Measurements from ENCODE around the gene PDCD6IP. TPM values are rescaled to one million over a fixed set of nuclear protein-coding genes. Genes with fewer than 3 reads are reported as not detected.

Gene PDCD6IP
- polyA plus RNA-seq, 3 donors = 88.8 to 100 (median 90.2) TPM

- Histone ChIP-seq H3K79me2 (ENCODE audit: insufficient read depth, low read length) (peaks cover 100% of the 10 kb centered on the region), H3K27me3 (ENCODE audit: control insufficient read depth in 2 of 2, insufficient read depth in 2 of 2, low read length in 2 of 2) (no peaks in the 10 kb centered on the region), H3K4me1 (ENCODE audit: control insufficient read depth in 1 of 2, insufficient read depth in 2 of 2, low read length in 2 of 2) (peaks cover 32 to 34% of the 10 kb centered on the region in 2 donors), H3K27ac (ENCODE audit: low read depth in 1 of 2, low read length in 2 of 2) (peak overlapping the region in 1 of 2 donors; percentile 42), H4K20me1 (ENCODE audit: insufficient read depth, low read length) (peaks cover 96% of the 10 kb centered on the region), H3K36me3 (replicated peaks in 1 of 2; ENCODE audit: control insufficient read depth in 1 of 2, insufficient read depth in 2 of 2, low read length in 2 of 2) (peaks cover 15 to 35% of the 10 kb centered on the region in 2 donors), H3K4me3 (replicated peaks in 1 of 3; ENCODE audit: low read depth in 2 of 3, low read length in 3 of 3) (no peak overlapping the region), H3K9ac (ENCODE audit: insufficient read depth, low read length, poor library complexity, severe bottlenecking) (no peak overlapping the region), H3K4me2 (replicated peaks; ENCODE audit: extremely low read depth, low read length, poor library complexity, severe bottlenecking) (no peak overlapping the region), H2AFZ (ENCODE audit: insufficient read depth, low read depth, low read length, poor library complexity, severe bottlenecking) (no peak overlapping the region), H3K9me3 (replicated peaks in 1 of 2; ENCODE audit: control insufficient read depth in 1 of 2, insufficient read depth in 1 of 2, low read length in 2 of 2) (no peaks in the 10 kb centered on the region)
- Mint-ChIP-seq H3K27me3 (ENCODE audit: low read depth in 3 of 3) (no peaks in the 10 kb centered on the region), H3K9me3 (no peaks in the 10 kb centered on the region), H3K4me1 (peaks cover 64% of the 10 kb centered on the region), H3K36me3 (peaks cover 27 to 39% of the 10 kb centered on the region in 2 donors), H3K4me3 (no peak overlapping the region), H3K27ac (peak overlapping the region in 4 of 7 donors; percentile 19 to 73 (median 66))
- intact Hi-C loops (cut with micrococcal nuclease) = no loop called here
- DNase-seq = no peak
- whole genome bisulfite sequencing (ENCODE audit: insufficient coverage) = 95% methylated on average over 5 of the region's 6 CpGs
- TF ChIP-seq, protein P1, sequence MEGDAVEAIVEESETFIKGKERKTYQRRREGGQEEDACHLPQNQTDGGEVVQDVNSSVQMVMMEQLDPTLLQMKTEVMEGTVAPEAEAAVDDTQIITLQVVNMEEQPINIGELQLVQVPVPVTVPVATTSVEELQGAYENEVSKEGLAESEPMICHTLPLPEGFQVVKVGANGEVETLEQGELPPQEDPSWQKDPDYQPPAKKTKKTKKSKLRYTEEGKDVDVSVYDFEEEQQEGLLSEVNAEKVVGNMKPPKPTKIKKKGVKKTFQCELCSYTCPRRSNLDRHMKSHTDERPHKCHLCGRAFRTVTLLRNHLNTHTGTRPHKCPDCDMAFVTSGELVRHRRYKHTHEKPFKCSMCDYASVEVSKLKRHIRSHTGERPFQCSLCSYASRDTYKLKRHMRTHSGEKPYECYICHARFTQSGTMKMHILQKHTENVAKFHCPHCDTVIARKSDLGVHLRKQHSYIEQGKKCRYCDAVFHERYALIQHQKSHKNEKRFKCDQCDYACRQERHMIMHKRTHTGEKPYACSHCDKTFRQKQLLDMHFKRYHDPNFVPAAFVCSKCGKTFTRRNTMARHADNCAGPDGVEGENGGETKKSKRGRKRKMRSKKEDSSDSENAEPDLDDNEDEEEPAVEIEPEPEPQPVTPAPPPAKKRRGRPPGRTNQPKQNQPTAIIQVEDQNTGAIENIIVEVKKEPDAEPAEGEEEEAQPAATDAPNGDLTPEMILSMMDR (IDR thresholded peaks at IDR 0.05) = no peak
Observed at GRCh38 chr3:33803894-33804526, 5.6 kb downstream of the PDCD6IP start.

GRCh38 chr3:33807191-33807590, 8.8 kb downstream of the PDCD6IP start:
- intact Hi-C loops (cut with micrococcal nuclease) = no loop called here
- WGBS (ENCODE audit: insufficient coverage) = 80% methylated on average over 1 of the region's 2 CpGs
- peak in 1 of 3 donors; percentile 17 for DNase-seq
- Mint-ChIP-seq H3K9me3 (no peaks in the 10 kb centered on the region), H3K36me3 (peaks cover 45 to 53% of the 10 kb centered on the region in 2 donors), H3K27me3 (ENCODE audit: low read depth in 3 of 3) (no peaks in the 10 kb centered on the region), H3K4me3 (no peak overlapping the region), H3K27ac (peak overlapping the region; percentile 19 to 84 (median 58)), H3K4me1 (peaks cover 40% of the 10 kb centered on the region)
- Histone ChIP-seq H3K4me3 (replicated peaks in 1 of 3; ENCODE audit: low read depth in 2 of 3, low read length in 3 of 3) (no peak overlapping the region), H2AFZ (ENCODE audit: insufficient read depth, low read depth, low read length, poor library complexity, severe bottlenecking) (no peak overlapping the region), H3K79me2 (ENCODE audit: insufficient read depth, low read length) (peaks cover 100% of the 10 kb centered on the region), H4K20me1 (ENCODE audit: insufficient read depth, low read length) (peaks cover 98% of the 10 kb centered on the region), H3K27me3 (ENCODE audit: control insufficient read depth in 2 of 2, insufficient read depth in 2 of 2, low read length in 2 of 2) (no peaks in the 10 kb centered on the region), H3K4me1 (ENCODE audit: control insufficient read depth in 1 of 2, insufficient read depth in 2 of 2, low read length in 2 of 2) (peaks cover 12 to 14% of the 10 kb centered on the region in 2 donors), H3K9me3 (replicated peaks in 1 of 2; ENCODE audit: control insufficient read depth in 1 of 2, insufficient read depth in 1 of 2, low read length in 2 of 2) (no peaks in the 10 kb centered on the region), H3K4me2 (replicated peaks; ENCODE audit: extremely low read depth, low read length, poor library complexity, severe bottlenecking) (no peak overlapping the region), H3K9ac (ENCODE audit: insufficient read depth, low read length, poor library complexity, severe bottlenecking) (no peak overlapping the region), H3K36me3 (replicated peaks in 1 of 2; ENCODE audit: control insufficient read depth in 1 of 2, insufficient read depth in 2 of 2, low read length in 2 of 2) (peaks cover 22 to 54% of the 10 kb centered on the region in 2 donors), H3K27ac (ENCODE audit: low read depth in 1 of 2, low read length in 2 of 2) (peak overlapping the region; percentile 24 to 69)
- TF ChIP-seq, protein P1 (IDR thresholded peaks at IDR 0.05) = no peak

Measured in CD14-positive monocyte (primary cell).